GM12872 (cell line): ENCODE data around the gene SMPDL3B.

ENCODE experiments used
- TF ChIP-seq, protein P1 (sequence below): IDR thresholded peaks from 3 replicates; pipeline ENCODE4 v1.5.1; 2011; ENCODE audit warnings: low read depth, mild to moderate bottlenecking, low read length, moderate library complexity; ENCODE audit not compliant: insufficient read depth

SMPDL3B gene

DNA sequence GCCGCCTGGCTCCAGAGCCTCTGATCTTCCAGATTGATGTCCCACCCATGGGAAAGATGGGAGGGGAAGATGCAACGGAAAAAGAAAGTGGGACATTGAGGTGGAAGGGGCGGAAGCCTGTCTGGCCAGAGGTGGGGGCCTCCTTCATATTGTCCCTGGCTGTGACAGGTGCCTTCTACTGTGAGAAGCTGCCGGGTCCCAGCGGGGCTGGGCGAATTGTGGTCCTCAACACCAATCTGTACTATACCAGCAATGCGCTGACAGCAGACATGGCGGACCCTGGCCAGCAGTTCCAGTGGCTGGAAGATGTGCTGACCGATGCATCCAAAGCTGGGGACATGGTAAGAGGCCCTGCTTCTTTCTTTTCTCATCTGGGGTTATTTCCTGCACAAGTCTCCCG is 19.4 kb downstream of the SMPDL3B start:
- TF ChIP-seq, protein P1, sequence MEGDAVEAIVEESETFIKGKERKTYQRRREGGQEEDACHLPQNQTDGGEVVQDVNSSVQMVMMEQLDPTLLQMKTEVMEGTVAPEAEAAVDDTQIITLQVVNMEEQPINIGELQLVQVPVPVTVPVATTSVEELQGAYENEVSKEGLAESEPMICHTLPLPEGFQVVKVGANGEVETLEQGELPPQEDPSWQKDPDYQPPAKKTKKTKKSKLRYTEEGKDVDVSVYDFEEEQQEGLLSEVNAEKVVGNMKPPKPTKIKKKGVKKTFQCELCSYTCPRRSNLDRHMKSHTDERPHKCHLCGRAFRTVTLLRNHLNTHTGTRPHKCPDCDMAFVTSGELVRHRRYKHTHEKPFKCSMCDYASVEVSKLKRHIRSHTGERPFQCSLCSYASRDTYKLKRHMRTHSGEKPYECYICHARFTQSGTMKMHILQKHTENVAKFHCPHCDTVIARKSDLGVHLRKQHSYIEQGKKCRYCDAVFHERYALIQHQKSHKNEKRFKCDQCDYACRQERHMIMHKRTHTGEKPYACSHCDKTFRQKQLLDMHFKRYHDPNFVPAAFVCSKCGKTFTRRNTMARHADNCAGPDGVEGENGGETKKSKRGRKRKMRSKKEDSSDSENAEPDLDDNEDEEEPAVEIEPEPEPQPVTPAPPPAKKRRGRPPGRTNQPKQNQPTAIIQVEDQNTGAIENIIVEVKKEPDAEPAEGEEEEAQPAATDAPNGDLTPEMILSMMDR: no peak

DNA sequence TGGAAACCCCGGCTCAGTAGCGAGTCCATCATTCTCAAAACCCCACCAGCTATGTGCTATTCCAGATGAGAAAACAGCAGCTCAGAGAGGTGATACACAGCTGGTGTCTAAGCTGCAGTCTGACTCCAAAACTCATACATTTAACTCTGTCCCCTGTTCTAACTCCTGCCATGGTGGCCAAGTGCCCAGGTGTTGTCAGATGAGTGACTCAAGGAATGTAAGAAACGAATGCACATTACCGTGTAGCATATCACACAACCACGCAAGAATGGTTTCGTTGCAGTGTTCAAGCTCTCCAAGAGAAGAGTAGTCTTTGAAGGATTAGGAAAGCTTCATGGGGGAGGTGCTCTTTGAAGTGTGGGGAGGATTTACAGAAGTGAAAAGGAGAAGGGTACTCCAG is 20.3 kb downstream of the SMPDL3B start:
- TF ChIP-seq, protein P1: no peak

DNA sequence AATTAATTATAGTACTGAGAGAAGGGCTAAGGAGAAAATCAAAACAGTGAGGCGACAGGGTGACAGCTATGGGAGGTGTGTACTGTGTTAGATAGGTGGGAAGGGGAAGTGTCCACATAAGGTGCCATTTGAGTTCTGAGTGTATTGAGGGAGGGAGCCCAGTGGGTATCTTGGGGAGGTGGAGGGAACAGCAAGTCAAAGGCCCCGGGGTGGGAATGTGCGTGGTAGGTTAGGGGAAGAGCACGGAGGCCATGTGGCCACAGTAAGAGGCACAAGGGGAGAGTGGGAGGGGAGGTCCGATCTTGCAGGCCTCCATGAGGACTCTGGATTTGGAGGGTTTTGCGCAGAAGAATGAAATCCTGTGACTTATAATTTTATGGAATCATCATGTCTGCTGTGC is 22.0 kb downstream of the SMPDL3B start:
- TF ChIP-seq, protein P1: no peak

DNA sequence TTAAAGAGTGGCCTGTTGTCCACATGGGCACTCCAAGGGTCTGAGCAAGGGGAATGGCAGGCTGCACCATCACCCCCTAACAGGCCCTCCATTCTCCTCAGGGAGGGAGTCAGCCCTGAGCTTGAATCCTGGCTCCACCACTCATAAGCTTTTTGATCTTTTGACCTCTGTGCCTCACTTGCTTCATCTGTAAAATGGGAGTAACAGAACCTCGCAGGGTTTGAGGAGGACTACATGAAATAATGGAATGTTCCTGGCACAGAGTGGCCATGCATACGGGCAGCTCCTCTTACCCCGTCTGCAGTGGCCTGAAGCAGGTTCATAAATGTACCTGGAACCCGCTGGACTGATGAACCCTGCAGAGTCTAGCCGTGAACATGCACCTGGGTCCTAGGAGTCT is 22.9 kb downstream of the SMPDL3B start:
- TF ChIP-seq, protein P1: no peak

DNA sequence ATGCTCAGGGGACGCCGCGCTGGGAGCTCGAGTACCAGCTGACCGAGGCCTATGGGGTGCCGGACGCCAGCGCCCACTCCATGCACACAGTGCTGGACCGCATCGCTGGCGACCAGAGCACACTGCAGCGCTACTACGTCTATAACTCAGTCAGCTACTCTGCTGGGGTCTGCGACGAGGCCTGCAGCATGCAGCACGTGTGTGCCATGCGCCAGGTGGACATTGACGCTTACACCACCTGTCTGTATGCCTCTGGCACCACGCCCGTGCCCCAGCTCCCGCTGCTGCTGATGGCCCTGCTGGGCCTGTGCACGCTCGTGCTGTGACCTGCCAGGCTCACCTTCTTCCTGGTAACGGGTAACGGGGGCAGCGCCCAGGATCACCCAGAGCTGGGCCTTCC is 23.7 kb downstream of the SMPDL3B start:
- TF ChIP-seq, protein P1: no peak

DNA sequence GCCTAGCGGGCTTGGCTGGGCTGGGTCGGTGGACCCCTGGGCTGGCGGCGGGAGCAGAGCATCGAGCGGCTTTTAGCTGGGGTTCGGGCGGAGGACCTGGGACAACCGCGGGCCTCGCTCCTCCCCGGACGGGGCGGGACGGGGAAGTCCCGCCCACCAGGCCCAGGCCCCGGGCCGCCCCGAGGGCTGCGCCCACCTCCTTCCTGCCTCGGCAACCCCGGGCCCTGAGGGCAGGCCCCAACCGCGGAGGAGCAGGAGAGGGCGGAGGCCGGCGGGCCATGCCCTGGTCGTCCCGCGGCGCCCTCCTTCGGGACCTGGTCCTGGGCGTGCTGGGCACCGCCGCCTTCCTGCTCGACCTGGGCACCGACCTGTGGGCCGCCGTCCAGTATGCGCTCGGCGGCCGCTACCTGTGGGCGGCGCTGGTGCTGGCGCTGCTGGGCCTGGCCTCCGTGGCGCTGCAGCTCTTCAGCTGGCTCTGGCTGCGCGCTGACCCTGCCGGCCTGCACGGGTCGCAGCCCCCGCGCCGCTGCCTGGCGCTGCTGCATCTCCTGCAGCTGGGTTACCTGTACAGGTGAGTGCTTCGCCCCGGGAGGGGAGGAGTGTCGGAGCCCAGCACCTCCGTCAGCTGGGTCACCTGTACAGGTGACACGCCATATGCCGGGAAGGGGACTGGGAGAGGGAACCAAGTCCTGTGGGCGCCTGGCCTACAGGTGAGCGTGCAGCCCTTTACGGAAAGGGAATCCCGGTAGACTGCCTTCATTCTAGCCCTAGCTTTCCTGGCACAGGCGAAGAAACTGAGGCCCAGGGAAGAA is 25.2 kb downstream of the SMPDL3B start, which contains the start of gene XKR8:
TSS of gene XKR8 (plus strand) at position 182 of the 812 bp plus-strand sequence. CDS start at position 279, 97 bp downstream.
- TF ChIP-seq, protein P1: peak; percentile 59

DNA sequence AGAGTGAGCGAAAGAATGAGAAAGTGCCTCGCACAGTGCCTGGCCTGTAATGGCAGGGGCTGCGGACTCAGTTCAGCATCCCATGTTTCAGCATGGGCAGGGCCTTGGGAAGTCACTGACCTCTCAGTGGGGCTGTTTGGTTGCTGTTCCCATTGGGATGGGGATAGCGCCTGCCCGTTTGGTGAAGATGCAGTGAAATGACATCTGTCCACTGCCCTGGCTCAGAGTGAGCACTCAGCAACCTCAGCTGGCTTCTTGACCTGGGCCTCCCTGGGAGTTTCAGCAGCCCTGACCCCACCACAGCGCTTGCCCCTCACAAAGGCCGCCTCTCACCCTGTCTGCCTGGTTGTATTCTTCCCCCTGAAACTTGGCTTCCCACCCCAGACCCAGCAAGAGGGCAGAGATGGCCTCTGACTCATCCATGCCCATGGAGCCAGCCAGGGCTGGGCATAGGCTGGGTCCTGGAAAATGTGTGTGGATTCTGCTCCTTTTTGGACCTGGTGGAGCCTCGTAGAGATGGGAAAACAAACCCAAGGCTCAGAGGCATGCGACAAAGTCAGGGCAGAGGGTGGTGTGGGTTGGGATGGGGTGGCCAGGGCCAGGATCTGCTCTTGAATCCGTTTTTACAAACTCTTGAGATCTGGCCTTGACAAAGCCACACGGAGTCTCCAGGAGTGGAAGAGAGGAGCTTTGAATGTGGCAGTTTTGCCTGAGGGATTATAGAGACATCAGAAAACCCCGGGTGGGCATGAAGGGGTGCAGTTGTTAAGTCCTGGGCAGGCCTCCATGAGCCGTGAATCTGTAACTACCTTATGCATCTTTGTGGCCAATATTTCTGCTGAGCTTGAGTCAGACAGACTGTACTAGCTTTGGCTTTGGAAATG is 26.2 kb downstream of the SMPDL3B start:
- TF ChIP-seq, protein P1: no peak
